ENCODE measurements around the gene OTOA. TPM values are rescaled to one million over a fixed set of nuclear protein-coding genes. Genes with fewer than 3 reads are reported as not detected.
A peak's percentile ranks its signal among the peaks of the same experiment; 100 is the strongest.
"Not testable (repeated sequence)": the region's sequence is repeated elsewhere in the genome, so short reads cannot be mapped to it uniquely, and the experiment has no call there.

OTOA gene
- total RNA-seq: 0.04 TPM

GRCh38 chr16:21663889-21664647 is at the start of gene OTOA:
OTOA (plus strand) TSS chr16:21663968; CDS start chr16:21678515, 14,547 bp downstream.
- peak; percentile 57 for ATAC-seq

- ATAC-seq: no peak
Measured at GRCh38 chr16:21614896-21615295, 48.9 kb upstream of the OTOA start.

GRCh38 chr16:21617607-21618006 is 46.2 kb upstream of the OTOA start:
- ATAC-seq: no peak

GRCh38 chr16:21618281-21618680 is 45.5 kb upstream of the OTOA start:
- no peak for ATAC-seq

GRCh38 chr16:21619765-21620425 is 43.9 kb upstream of the OTOA start:
- no peak for ATAC-seq

GRCh38 chr16:21620592-21620991 is 43.2 kb upstream of the OTOA start:
- ATAC-seq: no peak

- no peak for ATAC-seq
Measured at GRCh38 chr16:21622545-21622944, 41.2 kb upstream of the OTOA start.

GRCh38 chr16:21625026-21625425 is 38.7 kb upstream of the OTOA start:
- no peak for ATAC-seq

GRCh38 chr16:21626659-21627277 is 37.0 kb upstream of the OTOA start:
- ATAC-seq: peak; percentile 98

GRCh38 chr16:21628121-21628726 is 35.5 kb upstream of the OTOA start:
- ATAC-seq: no peak

GRCh38 chr16:21628772-21629171 is 35.0 kb upstream of the OTOA start:
- peak; percentile 66 for ATAC-seq

GRCh38 chr16:21629616-21630539 is 33.9 kb upstream of the OTOA start:
- ATAC-seq: not testable (repeated sequence)

- not testable (repeated sequence) for ATAC-seq
Measured at GRCh38 chr16:21630866-21631265, 32.9 kb upstream of the OTOA start.

- ATAC-seq: not testable (repeated sequence)
Measured at GRCh38 chr16:21631376-21631775, 32.4 kb upstream of the OTOA start.

- not testable (repeated sequence) for ATAC-seq
Measured at GRCh38 chr16:21631951-21632575, 31.7 kb upstream of the OTOA start.

- no peak for ATAC-seq
Measured at GRCh38 chr16:21634216-21634615, 29.6 kb upstream of the OTOA start.

- ATAC-seq: not testable (repeated sequence)
Measured at GRCh38 chr16:21635694-21636093, 28.1 kb upstream of the OTOA start.

GRCh38 chr16:21637032-21637968 is 26.5 kb upstream of the OTOA start:
- peak; percentile 38 for ATAC-seq

GRCh38 chr16:21638573-21638975 is 25.2 kb upstream of the OTOA start:
- ATAC-seq: peak; percentile 93

- ATAC-seq: no peak
Measured at GRCh38 chr16:21639493-21639892, 24.3 kb upstream of the OTOA start.
